Breast epithelium (tissue), 3 donors: ENCODE results near the gene BCCIP.

Source experiments
- POLR2A ChIP-seq: fragments of 450-650 bp; IDR thresholded peaks from one replicate; pipeline ENCODE4 v1.6.1; 2016; ENCODE audit warnings: antibody characterized with exemption, mild to moderate bottlenecking, moderate library complexity
- TF ChIP-seq, protein P1 (sequence below), 3 donors: fragments of 450-650 bp; IDR thresholded peaks; one replicate each; pipeline ENCODE4 v1.5.1; 2016 to 2017; ENCODE audit warnings: antibody characterized with exemption in 3 of 3, mild to moderate bottlenecking in 3 of 3, moderate library complexity in 3 of 3

DNA sequence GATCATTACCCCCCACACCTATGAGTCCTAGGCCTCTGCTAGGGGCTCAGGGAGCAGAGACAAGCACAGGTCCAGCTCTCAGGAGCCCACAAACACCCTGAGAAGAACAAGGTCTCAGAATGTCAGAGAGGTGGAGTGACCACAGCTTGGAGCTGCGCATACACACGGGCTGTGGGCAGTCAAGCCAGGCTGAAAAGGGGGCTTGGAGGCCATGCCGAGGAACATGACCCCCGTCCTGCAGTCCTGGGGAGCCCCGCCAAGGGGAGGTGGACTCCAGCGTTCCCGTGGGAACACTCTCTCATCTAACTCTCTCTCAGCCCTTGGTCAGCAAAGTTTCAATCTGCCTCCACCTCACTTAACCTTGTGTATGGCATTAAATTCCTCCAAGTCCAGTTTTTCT, 39.9 kb upstream of the BCCIP start:
- TF ChIP-seq, protein P1, sequence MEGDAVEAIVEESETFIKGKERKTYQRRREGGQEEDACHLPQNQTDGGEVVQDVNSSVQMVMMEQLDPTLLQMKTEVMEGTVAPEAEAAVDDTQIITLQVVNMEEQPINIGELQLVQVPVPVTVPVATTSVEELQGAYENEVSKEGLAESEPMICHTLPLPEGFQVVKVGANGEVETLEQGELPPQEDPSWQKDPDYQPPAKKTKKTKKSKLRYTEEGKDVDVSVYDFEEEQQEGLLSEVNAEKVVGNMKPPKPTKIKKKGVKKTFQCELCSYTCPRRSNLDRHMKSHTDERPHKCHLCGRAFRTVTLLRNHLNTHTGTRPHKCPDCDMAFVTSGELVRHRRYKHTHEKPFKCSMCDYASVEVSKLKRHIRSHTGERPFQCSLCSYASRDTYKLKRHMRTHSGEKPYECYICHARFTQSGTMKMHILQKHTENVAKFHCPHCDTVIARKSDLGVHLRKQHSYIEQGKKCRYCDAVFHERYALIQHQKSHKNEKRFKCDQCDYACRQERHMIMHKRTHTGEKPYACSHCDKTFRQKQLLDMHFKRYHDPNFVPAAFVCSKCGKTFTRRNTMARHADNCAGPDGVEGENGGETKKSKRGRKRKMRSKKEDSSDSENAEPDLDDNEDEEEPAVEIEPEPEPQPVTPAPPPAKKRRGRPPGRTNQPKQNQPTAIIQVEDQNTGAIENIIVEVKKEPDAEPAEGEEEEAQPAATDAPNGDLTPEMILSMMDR (IDR thresholded peaks at IDR 0.05) = no peak
- TF ChIP-seq POLR2A = no peak
